Measurements from ENCODE around the gene NPIPB2. TPM values are rescaled to one million over a fixed set of nuclear protein-coding genes. Genes with fewer than 3 reads are reported as not detected.
"Not testable (repeated sequence)": the region's sequence is repeated elsewhere in the genome, so short reads cannot be mapped to it uniquely, and the experiment has no call there.

NPIPB2 gene
- 5.7 and 12.5 TPM in 2 replicates for total RNA-seq (2021)
- long read RNA-seq, partial matches to known transcripts: 1 of 2 reads
- long read RNA-seq, other reads (novel, unspliced or antisense): 1 of 2 reads

GRCh38 chr16:11941945-11942344 is at the start of gene NPIPB2:
NPIPB2 (minus strand) TSS chr16:11942045; CDS start chr16:11942045, 0 bp downstream.
- not testable (repeated sequence) for H3K23ac ChIP-seq (ENCODE audit: insufficient read length, low read depth, low read length); H3K4me1 ChIP-seq (ENCODE audit: insufficient read depth, low read length); H2BK5ac ChIP-seq (ENCODE audit: insufficient read length, low read length); H2BK12ac ChIP-seq (ENCODE audit: insufficient read length, low read depth, low read length); H3K4me1 Mint-ChIP-seq; H4K5ac ChIP-seq (ENCODE audit: insufficient read length, low read depth, low read length); H3K4ac ChIP-seq (ENCODE audit: low read depth, low read length); H3K27me3 ChIP-seq (ENCODE audit: insufficient read depth, low read length); H2BK15ac ChIP-seq (ENCODE audit: low read depth, low read length); H4K8ac ChIP-seq (replicated peaks; ENCODE audit: insufficient read length, low read depth, low read length); H3K79me2 ChIP-seq (ENCODE audit: insufficient read depth, low read length); H3K4me2 ChIP-seq (ENCODE audit: insufficient read depth, insufficient read length, low read length); H2AK5ac ChIP-seq (ENCODE audit: insufficient read length, low read length); H3K79me1 ChIP-seq (ENCODE audit: insufficient read depth, low read depth, low read length, poor library complexity, severe bottlenecking); H2BK20ac ChIP-seq (ENCODE audit: low read depth, low read length, poor library complexity, severe bottlenecking); H3K14ac ChIP-seq (ENCODE audit: insufficient read depth, low read length); H4K91ac ChIP-seq (ENCODE audit: insufficient read length, low read depth, low read length); H3K36me3 Mint-ChIP-seq (ENCODE audit: insufficient read depth in 1 of 3, low read depth in 3 of 3); H3K4me3 Mint-ChIP-seq; H3K9me3 Mint-ChIP-seq; H3K27ac ChIP-seq (ENCODE audit: insufficient read length, low read depth, low read length); H2AFZ ChIP-seq (ENCODE audit: low read length); H3K27ac Mint-ChIP-seq; H3K27me3 Mint-ChIP-seq (ENCODE audit: low read depth); H3K9ac ChIP-seq (ENCODE audit: extremely low read depth, insufficient read length, low read length); H3T11ph ChIP-seq (ENCODE audit: low read length); H3K23me2 ChIP-seq (ENCODE audit: insufficient read length, low read depth, low read length, poor library complexity, severe bottlenecking); DNase-seq; H4K20me1 ChIP-seq (ENCODE audit: control insufficient read depth, insufficient read depth, insufficient read length); H3K18ac ChIP-seq (ENCODE audit: insufficient read length, low read depth, low read length); H3K56ac ChIP-seq (ENCODE audit: insufficient read length, low read depth, low read length); H3K9me3 ChIP-seq (ENCODE audit: control insufficient read depth, low read depth, low read length); H2BK120ac ChIP-seq (ENCODE audit: low read depth, low read length, poor library complexity, severe bottlenecking)
- no CpG with 5 or more reads among the region's 4 CpGs for WGBS (ENCODE audit: extremely low coverage, insufficient read length, low lambda C conversion rate)
